ENCODE data around the gene TOR3A. TPM values are rescaled to one million over a fixed set of nuclear protein-coding genes. Genes with fewer than 3 reads are reported as not detected.
A peak's percentile ranks its signal among the peaks of the same experiment; 100 is the strongest.

Gene TOR3A
- total RNA-seq, 1 donor from 2014 or later, result 23.0 TPM

DNA sequence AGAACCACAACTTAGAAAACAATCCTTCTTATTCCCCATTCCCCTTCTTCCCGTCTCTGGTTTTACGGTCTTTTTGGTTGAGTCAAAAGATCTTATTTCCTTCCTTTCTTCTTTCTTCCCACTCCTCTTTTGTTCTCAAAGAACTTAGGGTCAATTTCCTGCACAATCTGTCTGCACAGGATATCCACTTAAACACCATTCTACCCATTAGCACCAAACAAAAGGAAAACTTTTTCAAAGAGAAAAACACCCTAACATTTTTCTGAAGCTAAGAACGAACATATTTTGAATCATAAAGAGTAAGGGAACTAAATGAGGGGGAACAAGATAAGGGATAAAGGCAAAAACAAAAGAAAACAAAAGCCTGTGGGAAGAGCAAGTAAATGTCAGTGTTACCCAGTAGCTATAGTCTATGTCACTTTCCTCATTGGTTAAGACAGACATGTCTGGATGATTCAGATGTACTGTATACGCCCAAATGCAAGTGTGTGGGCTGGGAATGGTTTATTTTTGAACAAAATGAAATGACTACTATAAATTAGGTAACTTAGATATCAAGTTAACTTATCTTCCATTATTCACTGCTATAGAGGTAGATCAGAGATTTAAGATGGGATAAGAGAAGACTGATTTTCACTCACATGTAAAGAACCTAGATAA, 59.9 kb downstream of the TOR3A start:
- intact Hi-C loops (cut with DNase I), result no loop called here
- H3K9me3 ChIP-seq, result no peaks in the 10 kb centered on the region
- peak; percentile 87 for ATAC-seq

DNA sequence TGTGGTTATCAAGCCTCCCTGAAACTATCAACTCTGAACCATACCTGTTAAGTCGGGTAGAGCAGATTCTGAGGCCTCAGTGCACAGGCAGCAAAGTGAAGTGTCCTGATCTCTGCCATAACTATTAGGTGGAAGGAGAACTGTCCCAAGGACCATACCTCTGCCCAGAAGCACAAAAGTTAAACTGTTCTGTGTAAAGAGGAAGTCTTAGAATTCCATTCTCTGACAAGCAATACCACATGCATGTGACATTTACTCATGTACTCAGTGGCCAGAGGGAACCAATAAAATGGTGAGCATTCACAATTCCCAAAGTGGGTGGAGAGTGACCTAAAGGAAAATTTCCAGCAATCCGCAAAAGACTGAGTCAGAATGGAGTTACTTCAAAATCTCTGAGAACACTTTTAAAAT, 61.0 kb downstream of the TOR3A start:
- intact Hi-C loops (cut with DNase I), result no loop called here
- no peak for DNase-seq
- ATAC-seq, result peak; percentile 94

More for the DNA sequence above, 59.9 kb downstream of the TOR3A start:
- no peak for DNase-seq
- Histone ChIP-seq H3K36me3 (no peaks in the 10 kb centered on the region), H3K27me3 (no peaks in the 10 kb centered on the region), H3K4me3 (peak overlapping the region; percentile 29), H3K27ac (peak overlapping the region; percentile 49), H3K4me1 (peaks cover 18% of the 10 kb centered on the region)
- no peak for TF ChIP-seq CTCF (IDR thresholded peaks at IDR 0.05)

GRCh38 chr1:179143322-179143721, 61.5 kb downstream of the TOR3A start:
- peak overlapping the region; percentile 29 for H3K4me3 ChIP-seq

More for the DNA sequence above, 61.0 kb downstream of the TOR3A start:
- no peaks in the 10 kb centered on the region for H3K36me3 ChIP-seq
- H3K27me3 ChIP-seq, result no peaks in the 10 kb centered on the region
- no peak for TF ChIP-seq CTCF (IDR thresholded peaks at IDR 0.05)
- H3K4me1 ChIP-seq, result peaks cover 11% of the 10 kb centered on the region
- H3K4me3 ChIP-seq, result peak overlapping the region; percentile 29
- H3K9me3 ChIP-seq, result no peaks in the 10 kb centered on the region
- peak overlapping the region; percentile 49 for H3K27ac ChIP-seq

GRCh38 chr1:179144626-179145025, 62.8 kb downstream of the TOR3A start:
- no peaks in the 10 kb centered on the region for H3K36me3 ChIP-seq
- no peak for ATAC-seq
- no peak for TF ChIP-seq CTCF (IDR thresholded peaks at IDR 0.05)
- no peak for DNase-seq
- H3K9me3 ChIP-seq, result no peaks in the 10 kb centered on the region
- H3K27me3 ChIP-seq, result no peaks in the 10 kb centered on the region
- H3K27ac ChIP-seq, result no peak overlapping the region
- no peak overlapping the region for H3K4me3 ChIP-seq
- peaks cover 11% of the 10 kb centered on the region for H3K4me1 ChIP-seq
- intact Hi-C loops (cut with DNase I), result no loop called here

More at GRCh38 chr1:179143322-179143721, 61.5 kb downstream of the TOR3A start:
- Histone ChIP-seq H3K27ac (peak overlapping the region; percentile 49), H3K27me3 (no peaks in the 10 kb centered on the region), H3K4me1 (peaks cover 11% of the 10 kb centered on the region), H3K9me3 (no peaks in the 10 kb centered on the region), H3K36me3 (no peaks in the 10 kb centered on the region)
- intact Hi-C loops (cut with DNase I), result no loop called here
- ATAC-seq, result no peak
- no peak for DNase-seq
- TF ChIP-seq CTCF (IDR thresholded peaks at IDR 0.05), result no peak

GRCh38 chr1:179145521-179145920, 63.7 kb downstream of the TOR3A start:
- Histone ChIP-seq H3K27me3 (no peaks in the 10 kb centered on the region), H3K27ac (no peak overlapping the region), H3K4me3 (no peak overlapping the region), H3K4me1 (peaks cover 11% of the 10 kb centered on the region), H3K9me3 (no peaks in the 10 kb centered on the region), H3K36me3 (no peaks in the 10 kb centered on the region)
- TF ChIP-seq CTCF (IDR thresholded peaks at IDR 0.05), result no peak
- intact Hi-C loops (cut with DNase I), result no loop called here
- ATAC-seq, result no peak
- no peak for DNase-seq

Other genes with a start within 250 kb of the TOR3A start
- 9.3 TPM for gene ANGPTL1, start 211.0 kb upstream of the TOR3A start, total RNA-seq
- gene FAM20B, start 56.2 kb upstream of the TOR3A start, total RNA-seq, result 44.0 TPM
- gene ABL2, start 147.6 kb downstream of the TOR3A start, total RNA-seq, result 32.7 TPM
- 116 TPM for gene SOAT1, start 211.7 kb downstream of the TOR3A start, total RNA-seq

Data from upper lobe of right lung (tissue), 1 donor.